Endometrial microvascular endothelial cells (primary cell): ENCODE results near the gene CSNK1G2. TPM values are rescaled to one million over a fixed set of nuclear protein-coding genes. Genes with fewer than 3 reads are reported as not detected.

Experiments used
- in situ Hi-C: cut with HindIII; loops from 2 replicates; pipeline ENCODE4 v1.10.0; 2017; ENCODE audit warnings: low sequenced_read_pairs, low pct_unique_long_range_greater_than_20kb; ENCODE audit errors: inconsistent ontology term
- total RNA-seq: library from RNA; depleted of rRNA; stranded (reverse); fragments of >200 nt; gene quantifications from one replicate; pipeline ENCODE4 v1.2.3, GENCODE V29; 2015; ENCODE audit errors: inconsistent ontology term

Gene CSNK1G2
- total RNA-seq, 1 donor from 2014 or later, result 63.7 TPM

- in situ Hi-C loops, result no loop called here
These were observed 26.1 kb upstream of the CSNK1G2 start for GRCh38 chr19:1914826-1915341.

- in situ Hi-C loops, result no loop called here
These were observed 23.8 kb upstream of the CSNK1G2 start for GRCh38 chr19:1917146-1917545.

GRCh38 chr19:1917926-1918325, 23.0 kb upstream of the CSNK1G2 start:
- in situ Hi-C loops, result no loop called here

DNA sequence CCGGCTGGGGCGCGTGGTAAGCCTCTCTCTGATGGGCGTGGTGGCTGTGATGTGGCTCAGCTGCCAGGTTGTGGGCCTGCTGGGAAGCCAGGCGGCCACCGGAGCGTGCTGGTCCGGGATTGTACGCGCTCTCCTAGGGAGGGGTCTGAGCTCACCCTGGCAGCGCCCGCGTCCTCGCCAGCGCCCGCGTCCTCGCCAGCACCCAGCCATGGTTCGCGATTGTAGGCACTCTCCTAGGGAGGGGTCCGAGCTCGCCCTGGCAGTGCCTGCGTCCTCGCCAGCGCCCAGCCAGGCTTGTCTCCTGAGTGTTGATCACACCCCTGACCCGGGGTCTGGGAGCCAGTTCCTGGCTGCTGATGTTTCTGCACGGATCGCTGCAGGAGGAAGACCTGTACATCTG, 22.0 kb upstream of the CSNK1G2 start:
- in situ Hi-C loops, result no loop called here

- in situ Hi-C loops, result no loop called here
These were observed 20.3 kb upstream of the CSNK1G2 start for GRCh38 chr19:1920644-1921043.

DNA sequence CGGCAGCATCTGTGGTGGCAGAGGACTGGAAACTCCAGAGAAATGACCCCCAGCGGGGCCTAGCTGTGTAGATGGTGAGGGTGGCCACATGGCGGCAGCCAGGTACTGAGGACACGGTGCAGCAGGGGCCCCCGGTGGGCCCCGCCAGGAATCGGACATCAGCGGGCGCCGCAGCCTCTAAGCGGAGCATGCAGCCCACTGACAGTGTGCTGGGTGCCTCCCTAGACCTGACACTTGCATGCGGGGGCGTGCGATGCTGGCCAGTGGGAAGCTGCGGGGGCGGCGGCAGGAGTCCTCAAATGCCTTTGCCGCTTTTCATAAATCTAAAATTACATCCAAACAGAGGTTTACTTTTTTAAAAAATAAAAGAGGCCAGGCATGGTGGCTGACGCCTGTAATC, 19.6 kb upstream of the CSNK1G2 start:
- in situ Hi-C loops, result no loop called here

GRCh38 chr19:1921825-1922224, 19.1 kb upstream of the CSNK1G2 start:
- in situ Hi-C loops, result no loop called here

GRCh38 chr19:1922803-1923202, 18.2 kb upstream of the CSNK1G2 start:
- in situ Hi-C loops, result no loop called here

DNA sequence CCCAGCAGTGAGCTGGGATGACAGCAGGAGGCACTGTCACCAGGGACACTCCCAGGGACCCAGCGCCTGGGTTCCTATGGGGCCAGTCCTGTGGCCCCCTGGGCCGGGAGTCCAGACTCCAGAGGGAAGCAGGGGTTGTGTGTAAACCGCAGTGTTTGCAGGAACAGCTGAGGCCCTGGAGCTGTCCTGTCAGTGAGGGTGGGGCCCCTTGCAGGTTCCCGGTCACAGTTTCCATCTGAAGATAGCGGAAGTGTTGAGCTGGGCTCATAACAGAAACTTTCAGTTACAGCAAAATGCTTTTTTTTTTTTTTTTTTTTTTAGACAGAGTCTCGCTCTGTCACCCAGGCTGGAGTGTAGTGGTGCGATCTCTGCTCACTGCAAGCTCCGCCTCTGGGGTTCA, 17.7 kb upstream of the CSNK1G2 start:
- in situ Hi-C loops, result no loop called here

GRCh38 chr19:1924320-1924961, 16.5 kb upstream of the CSNK1G2 start:
- in situ Hi-C loops, result no loop called here

DNA sequence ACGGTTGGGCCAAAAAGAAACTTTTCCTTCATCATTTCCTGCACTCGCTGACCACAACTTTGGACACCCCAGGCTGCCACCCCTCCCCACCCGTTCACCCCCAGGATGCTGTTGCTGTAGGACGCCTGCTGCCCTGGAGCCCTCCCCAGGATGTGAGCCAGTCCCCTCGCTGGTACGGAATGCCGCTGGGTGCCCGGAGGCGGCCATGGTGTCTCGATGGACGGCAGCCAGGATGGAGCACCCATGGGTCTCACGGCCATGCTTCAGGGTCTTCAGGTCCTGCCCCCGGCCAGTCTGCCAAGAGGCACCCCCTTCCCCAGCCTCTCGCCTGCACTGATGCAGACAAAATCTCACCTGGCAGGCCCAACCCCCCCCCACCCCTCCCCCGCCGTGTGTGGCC, 15.4 kb upstream of the CSNK1G2 start:
- in situ Hi-C loops, result no loop called here

- in situ Hi-C loops, result no loop called here
These were observed 11.8 kb upstream of the CSNK1G2 start for GRCh38 chr19:1929021-1929742.

DNA sequence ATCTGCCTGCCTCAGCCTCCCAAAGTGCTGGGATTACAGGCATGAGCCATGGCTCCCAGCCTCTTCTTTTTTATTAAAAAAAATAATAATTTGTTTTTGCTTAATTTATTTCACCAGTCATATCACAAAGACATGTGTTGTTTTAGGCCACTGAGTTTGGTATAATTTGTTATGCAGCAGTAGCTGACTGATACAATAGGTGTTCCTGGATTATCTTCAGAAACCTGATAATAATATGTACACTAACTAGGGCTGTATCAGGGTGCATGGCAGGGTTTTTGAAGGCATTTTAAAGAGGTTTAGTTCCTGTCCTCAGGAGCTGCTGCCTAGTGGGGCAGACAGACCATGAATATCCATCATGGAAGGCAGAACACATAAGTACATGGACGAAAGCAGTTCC, 9.5 kb upstream of the CSNK1G2 start:
- in situ Hi-C loops, result no loop called here

GRCh38 chr19:1932395-1932794, 8.6 kb upstream of the CSNK1G2 start:
- in situ Hi-C loops, result no loop called here

GRCh38 chr19:1933244-1933643, 7.7 kb upstream of the CSNK1G2 start:
- in situ Hi-C loops, result no loop called here

DNA sequence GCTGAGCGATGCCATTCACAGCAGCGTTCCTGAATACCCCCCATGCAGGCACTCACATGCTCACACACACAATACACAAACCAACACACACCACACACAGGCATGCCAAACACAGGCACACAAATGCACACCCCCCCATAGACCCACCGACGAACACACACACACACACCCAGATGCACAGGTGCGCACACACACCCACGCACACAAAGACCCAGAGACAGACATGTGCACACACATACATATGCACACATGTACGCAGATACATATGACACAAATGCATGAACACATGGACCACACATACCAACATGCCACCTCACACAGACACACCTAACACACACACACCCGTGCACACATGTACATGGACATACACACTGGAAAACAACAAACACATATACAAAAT, 7.0 kb upstream of the CSNK1G2 start:
- in situ Hi-C loops, result no loop called here

DNA sequence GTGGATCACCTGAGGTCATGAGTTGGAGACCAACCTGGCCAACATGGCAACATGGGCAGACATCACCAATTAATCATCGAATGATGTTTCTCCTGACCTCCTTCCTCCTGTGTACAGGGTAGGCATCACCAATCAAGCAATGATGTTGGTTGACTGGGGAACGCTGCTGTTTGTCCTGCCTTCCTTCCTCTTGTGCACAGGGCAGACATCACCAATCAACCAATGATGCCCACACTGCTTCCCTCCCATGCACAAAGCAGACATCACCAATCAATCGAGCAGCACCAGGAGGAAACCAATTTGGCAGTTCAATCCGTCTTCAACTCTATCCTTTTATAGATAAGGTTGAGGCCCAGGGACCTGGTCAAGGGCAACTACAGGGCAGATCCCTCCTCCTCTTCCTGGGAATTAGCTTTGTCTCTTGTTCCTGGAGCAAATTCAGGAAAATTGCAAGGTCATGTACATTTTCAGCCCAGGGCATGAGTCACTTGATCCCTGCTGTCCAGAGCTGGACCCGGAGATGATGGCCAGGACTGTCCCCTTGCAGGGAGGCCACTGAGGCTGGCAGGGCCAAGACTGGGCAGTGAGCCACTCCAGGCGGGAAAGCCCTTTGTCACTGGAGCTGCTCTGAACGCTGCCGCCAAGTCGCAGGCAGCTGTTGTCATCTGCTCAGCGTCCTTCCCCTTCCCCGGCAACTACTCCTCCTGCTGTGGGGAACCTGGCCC, 5.3 kb upstream of the CSNK1G2 start:
- in situ Hi-C loops, result no loop called here

- in situ Hi-C loops, result no loop called here
These were observed 4.5 kb upstream of the CSNK1G2 start for GRCh38 chr19:1936430-1936829.

DNA sequence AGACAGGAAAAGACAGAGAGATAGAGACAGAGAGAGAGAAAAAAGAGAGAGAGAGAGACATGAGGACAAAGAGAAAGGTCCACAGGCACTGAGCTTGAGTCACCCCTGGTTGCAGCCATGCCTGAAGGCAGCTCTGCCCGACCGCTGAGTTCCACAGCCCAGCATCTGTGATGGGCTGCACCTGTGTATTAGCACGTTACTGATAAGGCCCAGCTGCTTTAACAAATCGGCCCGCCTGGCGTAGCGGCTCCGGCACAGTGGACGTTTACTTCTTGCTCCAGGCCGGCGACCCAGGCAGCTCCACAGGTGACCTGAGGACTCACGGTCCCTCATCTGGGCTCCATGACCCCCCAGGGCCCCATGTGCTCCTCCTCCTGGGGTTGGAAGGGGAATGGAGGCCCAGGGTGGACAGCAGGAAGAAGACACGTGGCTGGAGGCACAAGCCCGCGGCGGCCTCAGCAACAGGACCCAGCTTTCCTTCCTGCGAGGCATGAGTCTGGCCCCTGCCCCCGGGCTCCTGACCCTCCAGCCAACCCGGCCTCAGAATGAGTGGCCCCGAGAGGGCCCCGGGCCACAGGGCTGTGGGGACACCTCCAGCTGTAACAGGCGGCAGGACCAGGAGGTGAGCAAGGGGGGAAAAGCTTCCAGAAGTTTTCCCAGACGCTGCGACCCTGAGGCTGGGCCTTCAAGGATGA, 3.9 kb upstream of the CSNK1G2 start:
- in situ Hi-C loops, result no loop called here
